Heart left ventricle (tissue), 16 donors: Measurements from ENCODE around the gene IFT43. TPM values are rescaled to one million over a fixed set of nuclear protein-coding genes. Genes with fewer than 3 reads are reported as not detected.

ENCODE experiments used
- ATAC-seq, 4 donors: fragments of 200-7000 bp; cut with Tn5 transposase; one replicate each; pipeline ENCODE4 v1.9.1; 2020 to 2022; ENCODE audit warnings: moderate library complexity in 4 of 4, mild to moderate bottlenecking in 3 of 4, moderate number of reproducible peaks in 1 of 4
- DNase-seq, 5 donors: peaks; one replicate each; pipeline ENCODE4 v3.0.0-alpha.2; 2020
- H3K27ac ChIP-seq, 12 donors: fragments of 200-600 bp; sonication (generic) in 4 of 12; one replicate each; pipeline versions ENCODE4 v1.5.0 to v1.8.0; 2016 to 2022; ENCODE audit warnings: mild to moderate bottlenecking in 2 of 12
- H3K27me3 ChIP-seq, 9 donors: fragments of 200-600 bp; sonication (generic) in 2 of 9; one replicate each; pipeline versions ENCODE4 v1.5.1 to v1.8.0; 2016 to 2022; ENCODE audit warnings: mild to moderate bottlenecking in 3 of 9
- H3K36me3 ChIP-seq, 9 donors: fragments of 200-600 bp; sonication (generic) in 2 of 9; one replicate each; pipeline versions ENCODE4 v1.5.0 to v1.8.0; 2018 to 2022; ENCODE audit warnings: mild to moderate bottlenecking in 2 of 9
- H3K4me1 ChIP-seq, 12 donors: fragments of 200-600 bp; sonication (generic) in 4 of 12; one replicate each; pipeline versions ENCODE4 v1.5.0 to v1.8.0; 2016 to 2022; ENCODE audit warnings: mild to moderate bottlenecking in 3 of 12
- H3K4me3 ChIP-seq, 12 donors: fragments of 200-600 bp; sonication (generic) in 4 of 12; one replicate each; pipeline versions ENCODE4 v1.5.0 to v1.8.0; 2017 to 2022; ENCODE audit warnings: mild to moderate bottlenecking in 9 of 12, moderate library complexity in 4 of 12
- H3K9me3 ChIP-seq, 12 donors: fragments of 200-600 bp; sonication (generic) in 4 of 12; one replicate each; pipeline versions ENCODE4 v1.5.0 to v1.8.0; 2016 to 2022; ENCODE audit warnings: mild to moderate bottlenecking in 1 of 12
- POLR2A ChIP-seq, 2 donors: fragments of 450-650 bp; IDR thresholded peaks; one replicate each; pipeline ENCODE4 v1.6.1; 2017; ENCODE audit warnings: antibody characterized with exemption in 2 of 2, mild to moderate bottlenecking in 2 of 2, moderate library complexity in 2 of 2
- WGBS, 4 donors: extraction: QIAGEN DNeasy Blood & Tissue Kit in 2 of 4; methylation state at CpG; one replicate each; pipeline versions ENCODE4 v1.1.5 to v1.1.7; 2013 to 2018; 5-methylcytosine and 5-hydroxymethylcytosine counted together
- intact Hi-C, 10 donors: fragments of 100-400 bp; cut with DNase I; formaldehyde crosslinking; loops; one replicate each; pipeline versions ENCODE4 v1.11.1 to v1.14.2; 2022
- polyA plus RNA-seq, 2 donors: library from polyadenylated mRNA; stranded (reverse); fragments of 200-250 nt; gene quantifications; one replicate each; pipeline ENCODE4 v1.2.3, GENCODE V29; 2013
- total RNA-seq, 9 donors: library from RNA; depleted of rRNA in 2 of 9; stranded (reverse); fragments of >200 nt in 2 of 9; fragmentation: NEBNext Ultra II Directional in 3 of 9; extraction: Animal tissue kit (Norgen Biotek cat#: 25700) in 3 of 9; gene quantifications; one replicate each; pipeline versions ENCODE4 v1.1.0 to v1.2.4, GENCODE V29; 2016 to 2023
- TF ChIP-seq, protein P1 (sequence below), 12 donors: fragments of 200-600 bp; sonication (generic) in 4 of 12; IDR thresholded peaks; one replicate each; pipeline versions ENCODE4 v1.5.0 to v1.8.0; 2018 to 2022; ENCODE audit warnings: antibody characterized with exemption in 12 of 12, mild to moderate bottlenecking in 5 of 12
- donor health status: ischemic (EF 13 %, LVEDD 7.1; RV severe dilation, severe dysfunction).
- donor health status: healthy with polysubstance abuse.
- donor health status: DM: no; HTN: yes; CAD: no.
- donor health status: DM: no; HTN: no; CAD: no.
- donor health status: ischemic (EF 25% LVEDD 6.9; RV normal size, moderate dysfunction).
- donor health status: ischemic (EF 25% LVEDD 5.7; RV mildly dilated, moderate dysfunction).
- donor health status: healthy.
- donor health status: DM: yes; HTN: yes; CAD: no.
- donor health status: ischemic (EF 35%, LVEDD 5.7; RV mildly dilated, moderate dysfunction).
- donor health status: nonischemic (EF 11% LVEDD 7.7; RV severe dilation, severe dysfunction).
- donor health status: DM: yes; HTN: yes; CAD: no.
- donor health status: PGD.
- donor health status: ischemic (EF 29% LVEDD 5.4; RV normal size, mild dysfunction).
- donor health status: nonischemic (EF 23%, LVEDD 6.1; RV moderate dilation, normal function).

IFT43 gene
- total and polyA plus RNA-seq, 11 donors = 22.8 to 54.7 (median 30.8) TPM

DNA sequence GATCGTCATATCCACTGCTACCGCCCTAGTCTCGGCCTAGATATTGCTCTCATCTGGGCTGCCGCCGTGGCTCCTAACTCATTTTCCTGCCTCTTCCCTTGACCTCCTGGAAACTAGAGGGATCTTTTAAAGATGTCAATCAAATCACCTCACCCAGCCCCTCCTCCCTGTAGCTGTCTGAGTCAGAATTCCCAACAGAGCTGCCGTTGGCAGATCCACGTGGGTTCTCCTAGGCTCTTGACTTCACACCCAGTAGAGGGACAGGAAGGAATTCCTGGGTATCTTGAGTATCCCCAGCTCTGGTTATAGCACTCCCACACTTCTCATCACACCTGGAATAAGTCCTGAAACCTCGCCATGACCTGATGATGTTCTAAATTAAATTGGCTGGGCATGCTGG, 15.7 kb upstream of the IFT43 start:
- ATAC-seq (peak in 2 of 4 donors; percentile 43 to 67), DNase-seq (no peak)
- intact Hi-C loops = loop anchor here in 2 of 10 donors (5.0 to 10.0 kb wide), 2 partner anchors 43 to 165 kb away; no protein-coding TSS in a partner anchor
- no peaks in the 10 kb centered on the region for H3K9me3 ChIP-seq
- WGBS, 4 donors = 70 to 76% (median 73%) methylated on average over 8 of the region's 8 CpGs
- TF ChIP-seq, protein P1, sequence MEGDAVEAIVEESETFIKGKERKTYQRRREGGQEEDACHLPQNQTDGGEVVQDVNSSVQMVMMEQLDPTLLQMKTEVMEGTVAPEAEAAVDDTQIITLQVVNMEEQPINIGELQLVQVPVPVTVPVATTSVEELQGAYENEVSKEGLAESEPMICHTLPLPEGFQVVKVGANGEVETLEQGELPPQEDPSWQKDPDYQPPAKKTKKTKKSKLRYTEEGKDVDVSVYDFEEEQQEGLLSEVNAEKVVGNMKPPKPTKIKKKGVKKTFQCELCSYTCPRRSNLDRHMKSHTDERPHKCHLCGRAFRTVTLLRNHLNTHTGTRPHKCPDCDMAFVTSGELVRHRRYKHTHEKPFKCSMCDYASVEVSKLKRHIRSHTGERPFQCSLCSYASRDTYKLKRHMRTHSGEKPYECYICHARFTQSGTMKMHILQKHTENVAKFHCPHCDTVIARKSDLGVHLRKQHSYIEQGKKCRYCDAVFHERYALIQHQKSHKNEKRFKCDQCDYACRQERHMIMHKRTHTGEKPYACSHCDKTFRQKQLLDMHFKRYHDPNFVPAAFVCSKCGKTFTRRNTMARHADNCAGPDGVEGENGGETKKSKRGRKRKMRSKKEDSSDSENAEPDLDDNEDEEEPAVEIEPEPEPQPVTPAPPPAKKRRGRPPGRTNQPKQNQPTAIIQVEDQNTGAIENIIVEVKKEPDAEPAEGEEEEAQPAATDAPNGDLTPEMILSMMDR (IDR thresholded peaks at IDR 0.05) = no peak
- TF ChIP-seq POLR2A (IDR thresholded peaks at IDR 0.05) = no peak
- H3K4me1 ChIP-seq = peaks cover 0 to 33% (median 5%) of the 10 kb centered on the region in 12 donors
- H3K27me3 ChIP-seq = no peaks in the 10 kb centered on the region
- no peak overlapping the region for H3K4me3 ChIP-seq
- peaks cover 0 to 55% (median 35%) of the 10 kb centered on the region in 9 donors for H3K36me3 ChIP-seq
- no peak overlapping the region for H3K27ac ChIP-seq

DNA sequence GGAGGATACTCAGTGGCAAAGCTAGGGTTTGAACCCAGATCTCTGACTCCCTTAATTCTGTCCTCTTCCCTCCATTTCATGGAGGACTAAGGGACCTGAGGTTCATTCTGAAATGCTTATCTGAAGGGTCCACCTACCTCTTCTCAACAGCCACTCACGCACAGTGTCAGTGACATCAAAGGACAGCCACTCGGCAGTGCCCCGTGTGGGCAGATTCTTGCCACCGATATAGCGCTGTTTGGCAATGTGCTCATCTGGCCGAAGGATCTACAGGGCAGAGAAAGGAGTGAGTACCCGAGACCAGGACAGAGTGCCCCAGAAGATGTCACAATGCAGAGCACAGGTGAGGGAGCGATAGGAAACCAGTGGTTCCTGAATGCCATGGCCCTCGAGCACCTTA, 14.6 kb upstream of the IFT43 start:
- no peaks in the 10 kb centered on the region for H3K27me3 ChIP-seq
- intact Hi-C loops = loop anchor here in 1 of 10 donors (10.0 kb wide), 1 partner anchor 166 kb away; no protein-coding TSS in a partner anchor
- H3K9me3 ChIP-seq = no peaks in the 10 kb centered on the region
- TF ChIP-seq POLR2A (IDR thresholded peaks at IDR 0.05) = no peak
- TF ChIP-seq, protein P1 (IDR thresholded peaks at IDR 0.05) = no peak
- no peak overlapping the region for H3K27ac ChIP-seq
- DNase-seq (no peak), ATAC-seq (no peak)
- WGBS, 4 donors = 85 to 88% (median 87%) methylated on average over 9 of the region's 9 CpGs
- peaks cover 0 to 33% (median 5%) of the 10 kb centered on the region in 12 donors for H3K4me1 ChIP-seq
- H3K4me3 ChIP-seq = no peak overlapping the region
- peaks cover 0 to 44% (median 24%) of the 10 kb centered on the region in 9 donors for H3K36me3 ChIP-seq

DNA sequence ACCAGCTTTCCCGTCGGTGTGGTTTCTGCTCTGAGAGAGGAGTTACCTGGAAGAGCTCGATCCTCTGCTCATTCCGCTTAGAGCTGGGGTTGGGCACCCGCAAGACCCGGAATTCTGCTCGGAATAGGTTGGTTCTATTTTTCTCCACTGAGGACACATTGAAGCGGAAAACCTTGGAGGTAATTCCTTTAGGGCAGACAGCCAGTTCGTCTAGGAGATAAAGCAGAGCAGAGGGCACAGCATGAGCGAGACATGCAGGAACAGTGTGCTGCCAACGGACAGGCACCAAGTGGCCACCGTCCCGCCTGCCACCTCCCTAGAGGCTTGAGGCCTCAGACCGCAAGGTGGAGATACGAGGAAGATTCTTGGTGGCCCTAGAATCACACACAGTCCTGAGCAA, 14.1 kb upstream of the IFT43 start:
- Histone ChIP-seq H3K9me3 (no peaks in the 10 kb centered on the region), H3K36me3 (peaks cover 0 to 39% (median 19%) of the 10 kb centered on the region in 9 donors), H3K4me1 (peaks cover 0 to 35% (median 5%) of the 10 kb centered on the region in 12 donors), H3K27ac (no peak overlapping the region), H3K27me3 (no peaks in the 10 kb centered on the region), H3K4me3 (no peak overlapping the region)
- TF ChIP-seq, protein P1 (IDR thresholded peaks at IDR 0.05) = no peak
- no peak for TF ChIP-seq POLR2A (IDR thresholded peaks at IDR 0.05)
- intact Hi-C loops = loop anchor here in 1 of 10 donors (10.0 kb wide), 1 partner anchor 167 kb away; no protein-coding TSS in a partner anchor
- WGBS, 4 donors = 93 to 97% (median 94%) methylated on average over 13 to 15 of the region's 15 CpGs
- DNase-seq (no peak), ATAC-seq (no peak)

DNA sequence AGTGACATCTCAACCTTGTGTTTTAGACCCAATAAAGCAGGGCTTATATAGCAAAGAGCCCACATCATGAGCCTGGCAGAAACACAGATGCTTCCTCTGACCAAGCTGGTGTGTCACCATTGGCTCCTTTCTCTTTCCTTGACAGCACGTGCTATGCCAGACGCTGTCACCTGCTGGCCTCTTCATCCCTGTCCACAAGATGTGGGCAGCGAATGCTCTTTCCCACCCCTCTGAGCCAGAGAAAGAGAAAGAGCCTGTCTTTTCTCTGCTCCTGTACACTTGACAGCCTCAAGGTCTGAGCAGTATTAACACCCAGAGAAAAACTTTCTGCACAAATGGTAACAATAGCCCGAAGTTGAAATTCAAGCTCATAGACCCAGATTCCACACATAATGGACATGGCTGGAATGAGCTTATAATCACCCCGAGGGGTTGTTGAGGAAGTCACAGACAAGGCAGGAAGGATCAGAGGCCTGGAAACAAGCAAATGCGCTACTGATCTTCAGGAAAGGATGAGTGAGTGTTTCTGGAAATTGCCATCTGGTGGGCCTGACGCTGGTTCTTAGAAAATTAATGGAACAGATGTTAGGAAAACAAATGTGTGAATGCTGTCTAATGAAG, 12.7 kb upstream of the IFT43 start:
- intact Hi-C loops = loop anchor here in 1 of 10 donors (10.0 kb wide), 1 partner anchor 168 kb away; no protein-coding TSS in a partner anchor
- H3K36me3 ChIP-seq = peaks cover 0 to 27% (median 10%) of the 10 kb centered on the region in 9 donors
- peaks cover 0 to 42% (median 12%) of the 10 kb centered on the region in 12 donors for H3K4me1 ChIP-seq
- H3K4me3 ChIP-seq = no peak overlapping the region
- DNase-seq = no peak
- no peak overlapping the region for H3K27ac ChIP-seq
- no peak for ATAC-seq
- H3K27me3 ChIP-seq = no peaks in the 10 kb centered on the region
- no peaks in the 10 kb centered on the region for H3K9me3 ChIP-seq
- TF ChIP-seq, protein P1 (IDR thresholded peaks at IDR 0.05) = no peak
- TF ChIP-seq POLR2A (IDR thresholded peaks at IDR 0.05) = no peak
- 35 to 64% (median 45%) methylated on average over 7 of the region's 7 CpGs for WGBS, 4 donors
